Prostate gland (tissue), 2 donors: Measurements from ENCODE around the gene DNAJA2. TPM values are rescaled to one million over a fixed set of nuclear protein-coding genes. Genes with fewer than 3 reads are reported as not detected.

Experiments
- DNase-seq: peaks from one replicate; pipeline ENCODE4 v3.0.0-alpha.2; 2019; ENCODE audit warnings: low spot score
- H3K27ac ChIP-seq, 2 donors: fragments of 200-600 bp; sonication (generic); 2 replicates each; pipeline ENCODE4 v1.5.1; 2017 to 2019
- H3K27me3 ChIP-seq: fragments of 200-600 bp; sonication (generic); replicated peaks from 2 replicates; pipeline ENCODE4 v1.5.1; 2019; ENCODE audit not compliant: insufficient read depth
- H3K36me3 ChIP-seq, 2 donors: fragments of 200-600 bp; sonication (generic); 1 replicate in 1 of 2; 2 replicates in 1 of 2; pipeline versions ENCODE4 v1.5.1 to v1.8.1; 2017 to 2019
- H3K4me1 ChIP-seq: fragments of 200-600 bp; sonication (generic); replicated peaks from 2 replicates; pipeline ENCODE4 v1.5.1; 2019
- H3K4me3 ChIP-seq, 2 donors: fragments of 200-600 bp; sonication (generic); 2 replicates each; pipeline ENCODE4 v1.5.1; 2017 to 2019
- H3K9me3 ChIP-seq: fragments of 200-600 bp; sonication (generic); 2 replicates; pipeline ENCODE4 v1.5.1; 2017
- CTCF ChIP-seq, 4 experiments: fragments of 200-600 bp in 2 of 4; fragments of 450-650 bp in 2 of 4; sonication (generic) in 2 of 4; IDR thresholded peaks; 1 replicate in 3 of 4; 2 replicates in 1 of 4; pipeline ENCODE4 v1.5.1; 2016 to 2019; ENCODE audit warnings: antibody characterized with exemption in 4 of 4, mild to moderate bottlenecking in 2 of 4, moderate library complexity in 2 of 4
- POLR2A ChIP-seq: fragments of 450-650 bp; IDR thresholded peaks from one replicate; pipeline ENCODE4 v1.6.1; 2016; ENCODE audit warnings: antibody characterized with exemption, mild to moderate bottlenecking
- POLR2AphosphoS5 ChIP-seq: sonication (generic); formaldehyde crosslinking; IDR thresholded peaks from one replicate; pipeline ENCODE4 v1.6.1; 2017; ENCODE audit warnings: antibody characterized with exemption
- WGBS: methylation state at CpG from one replicate; pipeline ENCODE4 v1.1.5; 2018; 5-methylcytosine and 5-hydroxymethylcytosine counted together
- intact Hi-C: fragments of 100-400 bp; cut with DNase I; formaldehyde crosslinking; loops from one replicate; pipeline ENCODE4 v1.14.2; 2022
- total RNA-seq, 2 donors: library from RNA; depleted of rRNA; stranded (reverse); fragments of >200 nt; gene quantifications; one replicate each; pipeline ENCODE4 v1.1.0, GENCODE V29; 2016

DNAJA2 gene
- total RNA-seq, 2 donors from 2014 or later, result 41.1 to 64.4 TPM

- H3K4me3 ChIP-seq, result peak overlapping the region; percentile 80 to 86
- 2% methylated on average over 14 of the region's 14 CpGs for WGBS
- no peaks in the 10 kb centered on the region for H3K9me3 ChIP-seq
- no peaks in the 10 kb centered on the region for H3K27me3 ChIP-seq
- peak overlapping the region; percentile 97 for H3K27ac ChIP-seq
- DNase-seq, result no peak
- H3K4me1 ChIP-seq, result peaks cover 7% of the 10 kb centered on the region
- TF ChIP-seq POLR2A, result no peak
- no peak for TF ChIP-seq POLR2AphosphoS5
- TF ChIP-seq CTCF (IDR thresholded peaks at IDR 0.05), result no peak
- H3K36me3 ChIP-seq, result no peaks in the 10 kb centered on the region
- intact Hi-C loops, result loop anchor here (10.0 kb wide), 1 partner anchor 1411 kb away; the partner anchor contains the start of gene SIAH1
Observed at GRCh38 chr16:46973996-46974324, 486 bp upstream of the DNAJA2 start.

DNA sequence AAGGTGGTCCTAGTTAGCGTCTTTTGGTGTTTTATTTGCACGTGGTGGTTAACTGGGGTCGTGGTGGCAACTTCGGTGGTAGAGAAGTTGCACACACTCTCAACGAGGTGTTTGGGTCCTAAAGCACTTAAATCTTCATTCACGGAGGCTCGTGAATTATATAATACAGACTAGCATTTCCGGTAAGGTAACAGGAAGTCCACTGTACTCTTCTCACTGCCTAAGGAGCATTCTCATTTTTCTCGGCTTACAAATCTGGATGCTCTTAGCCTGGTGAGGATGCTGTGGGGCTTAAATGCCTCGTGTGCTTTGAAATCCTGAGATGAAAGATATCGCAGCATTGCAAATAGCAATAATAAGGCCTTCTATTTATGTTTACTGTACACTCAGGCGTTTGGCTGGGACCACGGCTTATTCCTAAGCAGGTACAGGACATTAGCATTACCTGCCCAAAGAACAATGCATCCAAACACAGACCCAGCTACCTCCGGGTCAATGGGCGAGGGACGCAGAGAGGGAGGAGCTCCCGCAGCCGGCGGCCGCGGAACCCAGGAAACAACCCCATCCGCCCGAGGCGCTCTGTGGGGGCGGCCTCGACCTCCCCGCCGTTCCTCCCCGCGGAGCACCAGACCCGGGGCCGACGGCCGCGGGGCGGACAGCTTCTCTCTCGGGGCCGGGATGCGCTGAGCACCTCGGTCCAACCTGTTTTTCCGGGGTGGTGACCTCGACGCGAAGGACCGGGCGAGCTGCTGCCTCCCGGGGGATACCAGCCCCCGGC lies 856 bp downstream of the DNAJA2 start:
- Histone ChIP-seq H3K4me3 (peak overlapping the region; percentile 80 to 86), H3K27ac (peak overlapping the region; percentile 97), H3K4me1 (peaks cover 7% of the 10 kb centered on the region), H3K36me3 (no peaks in the 10 kb centered on the region), H3K27me3 (no peaks in the 10 kb centered on the region), H3K9me3 (no peaks in the 10 kb centered on the region)
- 1% methylated on average over 48 of the region's 48 CpGs for WGBS
- intact Hi-C loops, result loop anchor here (10.0 kb wide), 1 partner anchor 1412 kb away; the partner anchor contains the start of gene SIAH1
- DNase-seq, result peak; percentile 22
- TF ChIP-seq POLR2A (no peak), POLR2AphosphoS5 (peak; percentile 7)

- 95% methylated on average over 7 of the region's 7 CpGs for WGBS
Observed at GRCh38 chr16:46971271-46971670, 2.2 kb downstream of the DNAJA2 start.

GRCh38 chr16:46970089-46970488 lies 3.4 kb downstream of the DNAJA2 start:
- peaks cover 6 to 13% of the 10 kb centered on the region in 2 donors for H3K36me3 ChIP-seq
- H3K4me1 ChIP-seq, result peaks cover 7% of the 10 kb centered on the region
- no peak for DNase-seq
- TF ChIP-seq POLR2A, result no peak
- no peak for TF ChIP-seq CTCF (IDR thresholded peaks at IDR 0.05)
- no peak for TF ChIP-seq POLR2AphosphoS5
- no peak overlapping the region for H3K4me3 ChIP-seq
- H3K9me3 ChIP-seq, result no peaks in the 10 kb centered on the region
- H3K27me3 ChIP-seq, result no peaks in the 10 kb centered on the region
- whole genome bisulfite sequencing, result 65% methylated on average over 2 of the region's 2 CpGs
- no peak overlapping the region for H3K27ac ChIP-seq
- intact Hi-C loops, result loop anchor here (10.0 kb wide), 1 partner anchor 1415 kb away; the partner anchor contains the start of gene SIAH1

More at GRCh38 chr16:46971271-46971670, 2.2 kb downstream of the DNAJA2 start:
- Histone ChIP-seq H3K9me3 (no peaks in the 10 kb centered on the region), H3K4me1 (peaks cover 7% of the 10 kb centered on the region), H3K36me3 (peaks cover 2 to 4% of the 10 kb centered on the region in 2 donors), H3K27ac (no peak overlapping the region), H3K4me3 (no peak overlapping the region), H3K27me3 (no peaks in the 10 kb centered on the region)
- no peak for DNase-seq
- TF ChIP-seq POLR2AphosphoS5 (no peak), POLR2A (no peak), CTCF (IDR thresholded peaks at IDR 0.05) (no peak)
- intact Hi-C loops, result loop anchor here (10.0 kb wide), 1 partner anchor 1414 kb away; the partner anchor contains the start of gene SIAH1

GRCh38 chr16:46968063-46968435 lies 5.4 kb downstream of the DNAJA2 start:
- no peak overlapping the region for H3K27ac ChIP-seq
- intact Hi-C loops, result no loop called here
- H3K9me3 ChIP-seq, result no peaks in the 10 kb centered on the region
- 86% methylated on average over 2 of the region's 2 CpGs for WGBS
- peaks cover 7% of the 10 kb centered on the region for H3K4me1 ChIP-seq
- TF ChIP-seq POLR2AphosphoS5, result peak; percentile 61
- no peak for TF ChIP-seq POLR2A
- TF ChIP-seq CTCF (IDR thresholded peaks at IDR 0.05), result no peak
- DNase-seq, result no peak
- no peaks in the 10 kb centered on the region for H3K27me3 ChIP-seq
- peaks cover 13 to 23% of the 10 kb centered on the region in 2 donors for H3K36me3 ChIP-seq
- no peak overlapping the region for H3K4me3 ChIP-seq
